ENCODE data around the gene IL26. TPM values are rescaled to one million over a fixed set of nuclear protein-coding genes. Genes with fewer than 3 reads are reported as not detected.
A peak's percentile ranks its signal among the peaks of the same experiment; 100 is the strongest.

Gene IL26
- total and polyA plus RNA-seq, 2 donors from 2014 or later: not detected

DNA sequence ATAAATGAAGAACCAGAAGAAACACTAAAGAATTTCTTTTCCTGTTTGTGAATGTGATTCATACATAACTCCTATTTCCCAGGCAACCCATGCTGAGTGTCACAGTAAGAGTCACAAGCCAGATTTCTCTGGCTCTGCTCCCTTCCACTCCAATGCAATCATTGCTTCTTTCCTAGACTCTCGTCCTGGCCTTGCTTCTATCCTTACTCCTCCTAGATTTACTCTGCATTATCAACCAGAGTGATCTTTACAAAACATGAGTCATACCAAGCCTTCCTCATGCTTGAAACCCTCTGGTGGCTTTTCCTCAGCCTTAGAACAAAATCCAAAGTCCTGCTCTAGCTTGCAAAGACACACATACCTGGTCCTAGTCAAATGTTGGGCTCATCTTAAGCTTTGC lies 14.5 kb upstream of the IL26 start:
- H3K27ac ChIP-seq (ENCODE audit: low read depth in 2 of 2, low read length in 2 of 2): no peak overlapping the region
- no peaks in the 10 kb centered on the region for H3K27me3 ChIP-seq (ENCODE audit: control insufficient read depth, insufficient read depth, low read length)
- DNase-seq: no peak
- H3K9me3 ChIP-seq (ENCODE audit: control insufficient read depth in 2 of 3, insufficient read depth in 1 of 3, low read length in 3 of 3): no peaks in the 10 kb centered on the region
- no peaks in the 10 kb centered on the region for H3K36me3 ChIP-seq (ENCODE audit: control insufficient read depth in 2 of 3, insufficient read depth in 3 of 3, low read length in 3 of 3)
- H3K4me1 ChIP-seq (ENCODE audit: control insufficient read depth in 2 of 3, insufficient read depth in 2 of 3, low read depth in 1 of 3, low read length in 3 of 3): no peaks in the 10 kb centered on the region
- intact Hi-C loops (cut with DNase I): no loop called here
- FAIRE-seq: no peak
- no peak for TF ChIP-seq CTCF (IDR thresholded peaks at IDR 0.05; ENCODE audit: borderline replicate concordance, extremely low read depth, insufficient read depth)
- H3K4me3 ChIP-seq (ENCODE audit: low read length in 3 of 3): no peak overlapping the region
- H3K9ac ChIP-seq (ENCODE audit: low read length in 3 of 3): no peak overlapping the region

DNA sequence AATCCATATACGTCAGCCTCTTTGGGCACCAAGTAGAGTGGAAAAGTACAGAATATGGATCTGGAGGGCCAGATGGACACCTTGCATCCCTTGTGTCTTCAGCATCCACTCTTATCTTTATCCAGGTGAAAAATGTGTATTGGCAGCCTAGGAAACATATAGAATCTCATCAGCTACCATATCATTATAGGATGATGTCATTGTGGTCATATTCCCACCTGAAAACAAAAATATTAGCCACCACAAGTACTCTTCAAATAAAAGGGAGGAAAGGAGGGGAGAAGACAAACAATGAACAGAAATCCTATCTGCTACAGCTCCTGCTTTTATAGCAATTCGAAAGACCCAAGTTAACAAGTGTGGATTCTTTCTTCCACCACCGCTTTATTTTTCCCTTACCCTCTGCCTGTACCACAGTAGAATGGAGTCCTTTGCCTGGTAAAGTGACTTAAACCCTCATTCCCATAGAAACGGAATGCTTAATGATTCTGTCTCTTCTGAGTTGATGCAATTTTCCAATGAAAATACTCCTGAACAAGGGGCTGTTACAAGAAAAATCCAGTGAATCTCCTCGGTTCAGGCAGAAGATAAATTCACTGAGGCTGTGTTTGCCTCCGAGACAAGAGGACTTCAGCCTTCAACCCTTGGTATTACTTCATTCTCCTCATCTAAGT lies 13.8 kb upstream of the IL26 start:
- FAIRE-seq (no peak), DNase-seq (no peak)
- H3K4me1 ChIP-seq (ENCODE audit: control insufficient read depth in 2 of 3, insufficient read depth in 2 of 3, low read depth in 1 of 3, low read length in 3 of 3): no peaks in the 10 kb centered on the region
- H3K4me3 ChIP-seq (ENCODE audit: low read length in 3 of 3): no peak overlapping the region
- intact Hi-C loops (cut with DNase I): no loop called here
- no peak for TF ChIP-seq CTCF (IDR thresholded peaks at IDR 0.05; ENCODE audit: borderline replicate concordance, extremely low read depth, insufficient read depth)
- H3K9ac ChIP-seq (ENCODE audit: low read length in 3 of 3): no peak overlapping the region
- no peaks in the 10 kb centered on the region for H3K27me3 ChIP-seq (ENCODE audit: control insufficient read depth, insufficient read depth, low read length)
- H3K9me3 ChIP-seq (ENCODE audit: control insufficient read depth in 2 of 3, insufficient read depth in 1 of 3, low read length in 3 of 3): no peaks in the 10 kb centered on the region
- H3K27ac ChIP-seq (ENCODE audit: low read depth in 2 of 2, low read length in 2 of 2): no peak overlapping the region
- no peaks in the 10 kb centered on the region for H3K36me3 ChIP-seq (ENCODE audit: control insufficient read depth in 2 of 3, insufficient read depth in 3 of 3, low read length in 3 of 3)

DNA sequence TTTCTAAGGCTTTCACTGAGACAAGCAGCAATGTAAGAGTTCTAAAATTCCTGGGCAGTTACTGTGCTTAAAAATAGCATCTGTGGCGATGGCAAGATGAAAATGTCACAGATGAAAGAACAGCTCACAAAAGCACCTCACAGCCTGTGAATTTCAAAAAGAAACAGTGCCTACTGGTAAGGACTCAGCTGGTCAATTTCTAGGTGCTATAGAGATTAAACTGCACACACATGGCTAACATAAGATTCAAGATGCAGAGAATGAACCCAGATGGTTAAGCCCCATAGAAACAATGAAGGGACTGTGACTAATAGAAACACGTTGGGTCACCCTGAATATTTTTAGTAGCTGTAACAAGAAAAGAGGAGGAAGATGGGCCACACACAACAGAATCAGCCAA lies 12.0 kb upstream of the IL26 start:
- intact Hi-C loops (cut with DNase I): no loop called here
- Histone ChIP-seq H3K4me3 (ENCODE audit: low read length in 3 of 3) (no peak overlapping the region), H3K27ac (ENCODE audit: low read depth in 2 of 2, low read length in 2 of 2) (no peak overlapping the region), H3K9ac (ENCODE audit: low read length in 3 of 3) (no peak overlapping the region), H3K9me3 (ENCODE audit: control insufficient read depth in 2 of 3, insufficient read depth in 1 of 3, low read length in 3 of 3) (no peaks in the 10 kb centered on the region), H3K27me3 (ENCODE audit: control insufficient read depth, insufficient read depth, low read length) (no peaks in the 10 kb centered on the region), H3K4me1 (ENCODE audit: control insufficient read depth in 2 of 3, insufficient read depth in 2 of 3, low read depth in 1 of 3, low read length in 3 of 3) (no peaks in the 10 kb centered on the region), H3K36me3 (ENCODE audit: control insufficient read depth in 2 of 3, insufficient read depth in 3 of 3, low read length in 3 of 3) (no peaks in the 10 kb centered on the region)
- no peak for DNase-seq
- FAIRE-seq: no peak
- no peak for TF ChIP-seq CTCF (IDR thresholded peaks at IDR 0.05; ENCODE audit: borderline replicate concordance, extremely low read depth, insufficient read depth)

GRCh38 chr12:68237078-68237477 lies 11.5 kb upstream of the IL26 start:
- FAIRE-seq: no peak
- peak overlapping the region in 1 of 3 donors; percentile 10 for H3K9ac ChIP-seq (ENCODE audit: low read length in 3 of 3)
- no peak for DNase-seq
- no peak for TF ChIP-seq CTCF (IDR thresholded peaks at IDR 0.05; ENCODE audit: borderline replicate concordance, extremely low read depth, insufficient read depth)
- intact Hi-C loops (cut with DNase I): no loop called here
- H3K27ac ChIP-seq (ENCODE audit: low read depth in 2 of 2, low read length in 2 of 2): no peak overlapping the region
- no peaks in the 10 kb centered on the region for H3K36me3 ChIP-seq (ENCODE audit: control insufficient read depth in 2 of 3, insufficient read depth in 3 of 3, low read length in 3 of 3)
- peak overlapping the region in 2 of 3 donors; percentile 20 to 56 for H3K4me3 ChIP-seq (ENCODE audit: low read length in 3 of 3)
- no peaks in the 10 kb centered on the region for H3K4me1 ChIP-seq (ENCODE audit: control insufficient read depth in 2 of 3, insufficient read depth in 2 of 3, low read depth in 1 of 3, low read length in 3 of 3)
- H3K27me3 ChIP-seq (ENCODE audit: control insufficient read depth, insufficient read depth, low read length): no peaks in the 10 kb centered on the region
- H3K9me3 ChIP-seq (ENCODE audit: control insufficient read depth in 2 of 3, insufficient read depth in 1 of 3, low read length in 3 of 3): no peaks in the 10 kb centered on the region

All from kidney (tissue), 14 donors.